Measurements from ENCODE around the gene H2BK1.

The H2BK1 gene

GRCh38 chr7:151210087-151210854 lies at the start of gene H2BK1:
TSS of gene H2BK1 (minus strand) at chr7:151210488. CDS start at chr7:151210318, 170 bp downstream.
- in situ Hi-C loops (cut with MboI; ENCODE audit: low sequenced_read_pairs) = no loop called here

- in situ Hi-C loops (cut with MboI; ENCODE audit: low sequenced_read_pairs) = no loop called here
These were observed 47.7 kb upstream of the H2BK1 start for GRCh38 chr7:151257990-151258389.

GRCh38 chr7:151256410-151257045 lies 46.2 kb upstream of the H2BK1 start:
- in situ Hi-C loops (cut with MboI; ENCODE audit: low sequenced_read_pairs) = no loop called here

GRCh38 chr7:151255390-151255789 lies 45.1 kb upstream of the H2BK1 start:
- in situ Hi-C loops (cut with MboI; ENCODE audit: low sequenced_read_pairs) = no loop called here

- in situ Hi-C loops (cut with MboI; ENCODE audit: low sequenced_read_pairs) = no loop called here
These were observed 44.6 kb upstream of the H2BK1 start for GRCh38 chr7:151254851-151255250.

GRCh38 chr7:151254316-151254715 lies 44.0 kb upstream of the H2BK1 start:
- in situ Hi-C loops (cut with MboI; ENCODE audit: low sequenced_read_pairs) = no loop called here

GRCh38 chr7:151252961-151253711 lies 42.8 kb upstream of the H2BK1 start:
- in situ Hi-C loops (cut with MboI; ENCODE audit: low sequenced_read_pairs) = no loop called here

GRCh38 chr7:151252561-151252835 lies 42.2 kb upstream of the H2BK1 start:
- in situ Hi-C loops (cut with MboI; ENCODE audit: low sequenced_read_pairs) = no loop called here

- in situ Hi-C loops (cut with MboI; ENCODE audit: low sequenced_read_pairs) = no loop called here
These were observed 41.6 kb upstream of the H2BK1 start for GRCh38 chr7:151251689-151252560.

GRCh38 chr7:151251328-151251688 lies 41.0 kb upstream of the H2BK1 start:
- in situ Hi-C loops (cut with MboI; ENCODE audit: low sequenced_read_pairs) = no loop called here

- in situ Hi-C loops (cut with MboI; ENCODE audit: low sequenced_read_pairs) = no loop called here
These were observed 40.2 kb upstream of the H2BK1 start for GRCh38 chr7:151250181-151251132.

GRCh38 chr7:151249732-151250072 lies 39.4 kb upstream of the H2BK1 start:
- in situ Hi-C loops (cut with MboI; ENCODE audit: low sequenced_read_pairs) = no loop called here

- in situ Hi-C loops (cut with MboI; ENCODE audit: low sequenced_read_pairs) = no loop called here
These were observed 38.9 kb upstream of the H2BK1 start for GRCh38 chr7:151249034-151249731.

GRCh38 chr7:151248346-151249033 lies 38.2 kb upstream of the H2BK1 start, which contains the start of gene SMARCD3:
TSS of gene SMARCD3 (minus strand) at chr7:151248694. CDS start at chr7:151248562, 132 bp downstream.
- in situ Hi-C loops (cut with MboI; ENCODE audit: low sequenced_read_pairs) = no loop called here

GRCh38 chr7:151247611-151248345 lies 37.5 kb upstream of the H2BK1 start:
- in situ Hi-C loops (cut with MboI; ENCODE audit: low sequenced_read_pairs) = no loop called here

- in situ Hi-C loops (cut with MboI; ENCODE audit: low sequenced_read_pairs) = no loop called here
These were observed 36.7 kb upstream of the H2BK1 start for GRCh38 chr7:151246851-151247580.

- in situ Hi-C loops (cut with MboI; ENCODE audit: low sequenced_read_pairs) = no loop called here
These were observed 36.0 kb upstream of the H2BK1 start for GRCh38 chr7:151246102-151246850.

Measured in HL-60/S4 treated with phorbol 12-myristate 13-acetate at 8.2 ng/mL for 4 days and 3 days (cell line).